ENCODE data around the gene VOPP1. TPM values are rescaled to one million over a fixed set of nuclear protein-coding genes. Genes with fewer than 3 reads are reported as not detected.

The VOPP1 gene
- total RNA-seq, 1 experiment from 2014 or later: 30.3 TPM

DNA sequence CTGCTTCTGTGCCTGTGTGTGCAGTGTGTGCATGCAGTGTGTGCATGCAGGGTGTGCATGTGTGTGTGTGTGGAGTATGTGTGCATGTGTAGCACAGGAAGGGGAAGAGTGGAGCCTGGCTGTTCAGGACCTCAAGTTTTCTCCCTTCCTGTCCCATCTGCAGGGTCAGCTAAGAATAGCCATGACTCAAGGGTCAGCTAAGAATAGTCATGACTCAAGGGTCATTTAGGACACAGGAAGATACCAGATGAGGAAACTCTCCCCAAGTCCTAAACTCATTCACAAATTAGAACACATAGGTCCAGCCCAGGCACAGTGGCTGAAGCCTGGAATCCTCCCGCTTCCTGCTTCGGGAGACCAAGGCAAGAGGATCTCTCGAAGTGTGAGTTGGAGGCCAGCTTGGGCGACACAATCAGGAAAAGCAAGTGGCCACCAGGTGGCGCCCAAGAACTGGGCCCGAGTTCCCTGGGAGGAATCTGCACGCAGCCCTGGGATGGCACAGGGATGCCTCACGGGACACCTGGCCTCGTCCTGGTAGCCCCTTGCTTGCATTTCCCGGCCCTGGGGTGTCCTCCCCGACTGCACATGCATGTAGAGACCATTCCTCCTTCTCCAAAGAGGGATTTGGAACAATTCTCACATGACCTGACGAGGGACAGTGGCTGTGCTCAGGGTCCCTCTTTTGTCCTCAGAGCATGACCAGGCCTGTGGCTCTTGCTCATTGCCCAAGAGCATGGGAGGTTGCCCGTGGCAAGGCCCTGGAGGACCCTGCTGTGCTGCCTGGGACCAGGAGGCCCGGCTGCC is 21.4 kb upstream of the VOPP1 start (continued):
- TF ChIP-seq CEBPB (IDR thresholded peaks at IDR 0.05; ENCODE audit: low read depth) (no peak), ZFX (IDR thresholded peaks at IDR 0.05) (no peak), EZH2phosphoT487 (IDR thresholded peaks at IDR 0.05; ENCODE audit: borderline replicate concordance) (no peak), CBX3 (IDR thresholded peaks at IDR 0.05; ENCODE audit: low read depth) (peak; percentile 73; the same call in 1 of the 2 replicates), EZH2 (IDR thresholded peaks at IDR 0.05) (no peak)

DNA sequence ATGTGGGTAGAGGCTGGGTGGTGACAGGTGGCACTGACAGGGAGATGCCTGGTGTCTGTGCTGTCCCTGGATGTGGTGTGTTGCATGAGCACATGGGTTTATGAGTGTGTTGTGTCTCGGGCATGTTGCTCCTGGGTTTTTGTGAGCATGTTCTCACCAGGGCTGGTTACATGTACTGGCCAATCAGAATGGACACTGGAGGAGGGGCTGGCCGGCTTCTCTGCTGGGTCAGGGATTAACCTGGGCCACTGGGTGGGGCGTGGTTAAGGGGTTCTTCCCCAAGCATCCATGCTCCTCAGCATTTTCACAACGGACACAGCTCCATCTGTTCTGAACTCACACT is 20.8 kb upstream of the VOPP1 start:
- Histone ChIP-seq H3K4me1 (ENCODE audit: control insufficient read depth in 1 of 2, insufficient read depth in 2 of 2, low read length in 2 of 2) (peaks cover 5 to 14% of the 10 kb centered on the region in 2 experiments), H3K27ac (ENCODE audit: low read depth, low read length) (no peak overlapping the region), H3K9me2 (ENCODE audit: insufficient read depth) (no peaks in the 10 kb centered on the region; the same call in 1 of the 2 replicates), H3K9me3 (ENCODE audit: control insufficient read depth in 1 of 2, insufficient read depth in 1 of 2, low read depth in 1 of 2, low read length in 2 of 2) (no peaks in the 10 kb centered on the region), H3K9ac (ENCODE audit: low read length) (no peak overlapping the region), H2AFZ (ENCODE audit: low read depth, low read length, poor library complexity, severe bottlenecking) (peak overlapping the region; percentile 54), H3K79me2 (ENCODE audit: insufficient read depth, low read length) (no peaks in the 10 kb centered on the region), H3K4me2 (ENCODE audit: low read length) (peak overlapping the region; percentile 69), H3K4me3 (replicated peaks in 1 of 2; ENCODE audit: low read depth in 1 of 2, low read length in 2 of 2) (peak overlapping the region in 1 of 2 experiments; percentile 23; a peak in 1 of 4 replicates), H4K20me1 (ENCODE audit: insufficient read depth) (no peaks in the 10 kb centered on the region), H3K36me3 (ENCODE audit: control insufficient read depth in 1 of 2, insufficient read depth in 2 of 2, low read length in 2 of 2) (no peaks in the 10 kb centered on the region), H3K27me3 (ENCODE audit: insufficient read depth, low read length) (no peaks in the 10 kb centered on the region)
- RAD21 ChIA-PET (ENCODE audit: low non-redundant PET in 1 of 2, low total read pairs in 2 of 2, uncharacterized antibody in 2 of 2, unreplicated experiment in 2 of 2): interaction anchor here (1.1 to 1.2 kb wide), 2 partner anchors 48 to 160 kb away, joined by 3 to 4 read pairs; no protein-coding TSS in a partner anchor
- no TSS peak for BruUV-seq (replicated peaks)
- DNase-seq (ENCODE audit: low read depth, low spot score) (no peak), ATAC-seq (peak; percentile 46)
- intact Hi-C loops (cut with micrococcal nuclease): loop anchor here (1.0 to 2.0 kb wide), 2 partner anchors 160 to 312 kb away; no protein-coding TSS in a partner anchor
- POLR2A ChIA-PET: no interaction called here
- CTCF ChIA-PET: interaction anchor here (0.9 to 2.1 kb wide), 5 partner anchors 19 to 316 kb away, joined by 3 to 9 read pairs (median 5); no protein-coding TSS in a partner anchor
- TF ChIP-seq, protein P1, sequence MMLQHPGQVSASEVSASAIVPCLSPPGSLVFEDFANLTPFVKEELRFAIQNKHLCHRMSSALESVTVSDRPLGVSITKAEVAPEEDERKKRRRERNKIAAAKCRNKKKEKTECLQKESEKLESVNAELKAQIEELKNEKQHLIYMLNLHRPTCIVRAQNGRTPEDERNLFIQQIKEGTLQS (IDR thresholded peaks at IDR 0.05): no peak
- TF ChIP-seq, protein P2, sequence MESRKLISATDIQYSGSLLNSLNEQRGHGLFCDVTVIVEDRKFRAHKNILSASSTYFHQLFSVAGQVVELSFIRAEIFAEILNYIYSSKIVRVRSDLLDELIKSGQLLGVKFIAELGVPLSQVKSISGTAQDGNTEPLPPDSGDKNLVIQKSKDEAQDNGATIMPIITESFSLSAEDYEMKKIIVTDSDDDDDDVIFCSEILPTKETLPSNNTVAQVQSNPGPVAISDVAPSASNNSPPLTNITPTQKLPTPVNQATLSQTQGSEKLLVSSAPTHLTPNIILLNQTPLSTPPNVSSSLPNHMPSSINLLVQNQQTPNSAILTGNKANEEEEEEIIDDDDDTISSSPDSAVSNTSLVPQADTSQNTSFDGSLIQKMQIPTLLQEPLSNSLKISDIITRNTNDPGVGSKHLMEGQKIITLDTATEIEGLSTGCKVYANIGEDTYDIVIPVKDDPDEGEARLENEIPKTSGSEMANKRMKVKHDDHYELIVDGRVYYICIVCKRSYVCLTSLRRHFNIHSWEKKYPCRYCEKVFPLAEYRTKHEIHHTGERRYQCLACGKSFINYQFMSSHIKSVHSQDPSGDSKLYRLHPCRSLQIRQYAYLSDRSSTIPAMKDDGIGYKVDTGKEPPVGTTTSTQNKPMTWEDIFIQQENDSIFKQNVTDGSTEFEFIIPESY (IDR thresholded peaks at IDR 0.05; ENCODE audit: extremely low read depth, insufficient replicate concordance, low read length): no peak
- TF ChIP-seq, protein P3, sequence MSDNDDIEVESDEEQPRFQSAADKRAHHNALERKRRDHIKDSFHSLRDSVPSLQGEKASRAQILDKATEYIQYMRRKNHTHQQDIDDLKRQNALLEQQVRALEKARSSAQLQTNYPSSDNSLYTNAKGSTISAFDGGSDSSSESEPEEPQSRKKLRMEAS (IDR thresholded peaks at IDR 0.05): no peak
- TF ChIP-seq POLR2AphosphoS5 (IDR thresholded peaks at IDR 0.05; ENCODE audit: low read depth, low read length): no peak
- no peak for TF ChIP-seq SRF (IDR thresholded peaks at IDR 0.05; ENCODE audit: low read depth)
- TF ChIP-seq RAD21 (IDR thresholded peaks at IDR 0.05; ENCODE audit: low read depth): no peak
- TF ChIP-seq TCF7L2 (IDR thresholded peaks at IDR 0.05; ENCODE audit: borderline replicate concordance, extremely low read depth, insufficient read depth, insufficient read length): no peak
- TF ChIP-seq, protein P4, sequence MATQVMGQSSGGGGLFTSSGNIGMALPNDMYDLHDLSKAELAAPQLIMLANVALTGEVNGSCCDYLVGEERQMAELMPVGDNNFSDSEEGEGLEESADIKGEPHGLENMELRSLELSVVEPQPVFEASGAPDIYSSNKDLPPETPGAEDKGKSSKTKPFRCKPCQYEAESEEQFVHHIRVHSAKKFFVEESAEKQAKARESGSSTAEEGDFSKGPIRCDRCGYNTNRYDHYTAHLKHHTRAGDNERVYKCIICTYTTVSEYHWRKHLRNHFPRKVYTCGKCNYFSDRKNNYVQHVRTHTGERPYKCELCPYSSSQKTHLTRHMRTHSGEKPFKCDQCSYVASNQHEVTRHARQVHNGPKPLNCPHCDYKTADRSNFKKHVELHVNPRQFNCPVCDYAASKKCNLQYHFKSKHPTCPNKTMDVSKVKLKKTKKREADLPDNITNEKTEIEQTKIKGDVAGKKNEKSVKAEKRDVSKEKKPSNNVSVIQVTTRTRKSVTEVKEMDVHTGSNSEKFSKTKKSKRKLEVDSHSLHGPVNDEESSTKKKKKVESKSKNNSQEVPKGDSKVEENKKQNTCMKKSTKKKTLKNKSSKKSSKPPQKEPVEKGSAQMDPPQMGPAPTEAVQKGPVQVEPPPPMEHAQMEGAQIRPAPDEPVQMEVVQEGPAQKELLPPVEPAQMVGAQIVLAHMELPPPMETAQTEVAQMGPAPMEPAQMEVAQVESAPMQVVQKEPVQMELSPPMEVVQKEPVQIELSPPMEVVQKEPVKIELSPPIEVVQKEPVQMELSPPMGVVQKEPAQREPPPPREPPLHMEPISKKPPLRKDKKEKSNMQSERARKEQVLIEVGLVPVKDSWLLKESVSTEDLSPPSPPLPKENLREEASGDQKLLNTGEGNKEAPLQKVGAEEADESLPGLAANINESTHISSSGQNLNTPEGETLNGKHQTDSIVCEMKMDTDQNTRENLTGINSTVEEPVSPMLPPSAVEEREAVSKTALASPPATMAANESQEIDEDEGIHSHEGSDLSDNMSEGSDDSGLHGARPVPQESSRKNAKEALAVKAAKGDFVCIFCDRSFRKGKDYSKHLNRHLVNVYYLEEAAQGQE (IDR thresholded peaks at IDR 0.05; ENCODE audit: low read depth): no peak
- TF ChIP-seq, protein P5, sequence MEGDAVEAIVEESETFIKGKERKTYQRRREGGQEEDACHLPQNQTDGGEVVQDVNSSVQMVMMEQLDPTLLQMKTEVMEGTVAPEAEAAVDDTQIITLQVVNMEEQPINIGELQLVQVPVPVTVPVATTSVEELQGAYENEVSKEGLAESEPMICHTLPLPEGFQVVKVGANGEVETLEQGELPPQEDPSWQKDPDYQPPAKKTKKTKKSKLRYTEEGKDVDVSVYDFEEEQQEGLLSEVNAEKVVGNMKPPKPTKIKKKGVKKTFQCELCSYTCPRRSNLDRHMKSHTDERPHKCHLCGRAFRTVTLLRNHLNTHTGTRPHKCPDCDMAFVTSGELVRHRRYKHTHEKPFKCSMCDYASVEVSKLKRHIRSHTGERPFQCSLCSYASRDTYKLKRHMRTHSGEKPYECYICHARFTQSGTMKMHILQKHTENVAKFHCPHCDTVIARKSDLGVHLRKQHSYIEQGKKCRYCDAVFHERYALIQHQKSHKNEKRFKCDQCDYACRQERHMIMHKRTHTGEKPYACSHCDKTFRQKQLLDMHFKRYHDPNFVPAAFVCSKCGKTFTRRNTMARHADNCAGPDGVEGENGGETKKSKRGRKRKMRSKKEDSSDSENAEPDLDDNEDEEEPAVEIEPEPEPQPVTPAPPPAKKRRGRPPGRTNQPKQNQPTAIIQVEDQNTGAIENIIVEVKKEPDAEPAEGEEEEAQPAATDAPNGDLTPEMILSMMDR (IDR thresholded peaks at IDR 0.05 in 2 of 3, conservative IDR thresholded peaks at IDR 0.05 in 1 of 3; ENCODE audit: borderline replicate concordance in 1 of 3, insufficient read depth in 1 of 3, low read depth in 2 of 3, low read length in 2 of 3): no peak
- no peak for TF ChIP-seq EZH2 (IDR thresholded peaks at IDR 0.05)
- TF ChIP-seq POLR2A (IDR thresholded peaks at IDR 0.05; ENCODE audit: borderline replicate concordance, extremely low read depth, insufficient read depth, insufficient read length): no peak
- TF ChIP-seq ZNF274 (IDR thresholded peaks at IDR 0.05; ENCODE audit: low read depth, low read length): no peak

Data from HCT116 (cell line).